Type B pancreatic cell (in vitro differentiated cells): ENCODE measurements around the gene FAM9A. TPM values are rescaled to one million over a fixed set of nuclear protein-coding genes. Genes with fewer than 3 reads are reported as not detected.
"Not testable (repeated sequence)": the region's sequence is repeated elsewhere in the genome, so short reads cannot be mapped to it uniquely, and the experiment has no call there.

Source experiments
- DNase-seq: peaks from one replicate; pipeline ENCODE4 v3.0.0; 2021; ENCODE audit warnings: mixed read lengths; ENCODE audit not compliant: unreplicated experiment; ENCODE audit errors: extremely low spot score
- H3K27ac Mint-ChIP-seq: 2 replicates; pipeline ENCODE4 v1.8.0; 2021; ENCODE audit warnings: mild to moderate bottlenecking, mixed read lengths
- H3K27me3 Mint-ChIP-seq: 2 replicates; pipeline ENCODE4 v1.8.0; 2021; ENCODE audit warnings: mixed read lengths
- H3K36me3 Mint-ChIP-seq: 2 replicates; pipeline ENCODE4 v1.8.0; 2021; ENCODE audit warnings: mixed read lengths
- H3K4me1 Mint-ChIP-seq: one replicate; pipeline ENCODE4 v1.8.0; 2021; ENCODE audit warnings: mixed read lengths; ENCODE audit not compliant: unreplicated experiment
- H3K4me3 Mint-ChIP-seq: 2 replicates; pipeline ENCODE4 v1.8.0; 2021; ENCODE audit warnings: mild to moderate bottlenecking, mixed read lengths
- H3K9me3 Mint-ChIP-seq: 2 replicates; pipeline ENCODE4 v1.8.0; 2021; ENCODE audit warnings: mixed read lengths
- total RNA-seq: library from RNA; stranded (reverse); gene quantifications from 2 replicates; pipeline ENCODE4 v1.2.1, GENCODE V29; 2021; ENCODE audit warnings: low replicate concordance
- TF ChIP-seq, protein P1 (sequence below): fragments of 200-600 bp; sonication (generic); conservative IDR thresholded peaks from 2 replicates; pipeline ENCODE4 v1.5.0; 2021; ENCODE audit warnings: antibody characterized with exemption, mild to moderate bottlenecking

The FAM9A gene
- total RNA-seq, 1 donor from 2014 or later, result not detected

DNA sequence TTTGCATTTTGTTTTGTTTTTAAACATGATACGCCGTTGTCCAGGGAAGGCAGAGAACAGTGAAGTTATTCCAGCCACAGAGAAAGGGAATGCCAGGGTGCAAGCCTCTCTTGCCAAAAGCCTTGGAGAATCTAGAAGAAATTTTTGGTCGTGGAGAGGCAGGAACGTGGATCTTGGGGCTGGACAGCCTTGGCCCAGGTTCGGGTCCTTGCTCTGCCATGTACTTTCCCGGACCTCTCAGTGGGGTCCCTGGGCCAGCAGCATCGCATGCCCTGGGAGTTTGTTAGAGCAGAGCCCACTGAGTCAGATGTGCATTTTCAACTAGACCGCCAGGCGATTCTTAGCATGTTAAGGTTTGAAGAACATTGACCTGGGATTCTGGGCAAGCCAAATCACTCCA, 18.6 kb downstream of the FAM9A start:
- Mint-ChIP-seq H3K4me3 (no peak overlapping the region), H3K36me3 (no peaks in the 10 kb centered on the region), H3K9me3 (no peaks in the 10 kb centered on the region), H3K27me3 (peaks cover 5% of the 10 kb centered on the region), H3K27ac (no peak overlapping the region), H3K4me1 (no peaks in the 10 kb centered on the region)
- TF ChIP-seq, protein P1, sequence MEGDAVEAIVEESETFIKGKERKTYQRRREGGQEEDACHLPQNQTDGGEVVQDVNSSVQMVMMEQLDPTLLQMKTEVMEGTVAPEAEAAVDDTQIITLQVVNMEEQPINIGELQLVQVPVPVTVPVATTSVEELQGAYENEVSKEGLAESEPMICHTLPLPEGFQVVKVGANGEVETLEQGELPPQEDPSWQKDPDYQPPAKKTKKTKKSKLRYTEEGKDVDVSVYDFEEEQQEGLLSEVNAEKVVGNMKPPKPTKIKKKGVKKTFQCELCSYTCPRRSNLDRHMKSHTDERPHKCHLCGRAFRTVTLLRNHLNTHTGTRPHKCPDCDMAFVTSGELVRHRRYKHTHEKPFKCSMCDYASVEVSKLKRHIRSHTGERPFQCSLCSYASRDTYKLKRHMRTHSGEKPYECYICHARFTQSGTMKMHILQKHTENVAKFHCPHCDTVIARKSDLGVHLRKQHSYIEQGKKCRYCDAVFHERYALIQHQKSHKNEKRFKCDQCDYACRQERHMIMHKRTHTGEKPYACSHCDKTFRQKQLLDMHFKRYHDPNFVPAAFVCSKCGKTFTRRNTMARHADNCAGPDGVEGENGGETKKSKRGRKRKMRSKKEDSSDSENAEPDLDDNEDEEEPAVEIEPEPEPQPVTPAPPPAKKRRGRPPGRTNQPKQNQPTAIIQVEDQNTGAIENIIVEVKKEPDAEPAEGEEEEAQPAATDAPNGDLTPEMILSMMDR, result no peak
- no peak for DNase-seq

GRCh38 chrX:8781921-8782320, 19.3 kb downstream of the FAM9A start:
- H3K9me3 Mint-ChIP-seq, H3K36me3 Mint-ChIP-seq, DNase-seq, H3K27ac Mint-ChIP-seq, H3K4me3 Mint-ChIP-seq, H3K4me1 Mint-ChIP-seq: not testable (repeated sequence)
- H3K27me3 Mint-ChIP-seq, result peaks cover 12% of the 10 kb centered on the region

DNA sequence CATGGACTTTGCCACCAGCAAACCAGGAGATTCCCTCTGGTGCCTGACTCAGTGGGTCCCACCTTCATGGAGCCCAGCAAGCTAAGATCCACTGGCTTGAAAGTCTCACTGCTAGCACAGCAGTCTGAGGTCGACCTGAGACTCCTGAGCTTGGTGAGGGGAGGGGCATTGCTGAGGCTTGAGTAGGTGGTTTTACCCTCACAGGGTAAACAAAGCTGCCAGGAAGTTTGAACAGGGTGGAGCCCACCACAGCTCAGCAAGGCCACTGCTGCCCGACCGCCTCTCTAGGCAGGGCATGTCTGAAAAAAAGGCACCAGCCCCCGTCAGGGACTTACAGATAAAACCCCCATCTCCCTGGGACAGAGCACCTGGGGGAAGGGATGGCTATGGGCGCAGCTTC, 28.1 kb downstream of the FAM9A start:
- no peaks in the 10 kb centered on the region for H3K4me1 Mint-ChIP-seq
- peaks cover 23% of the 10 kb centered on the region for H3K27me3 Mint-ChIP-seq
- H3K9me3 Mint-ChIP-seq, result no peaks in the 10 kb centered on the region
- TF ChIP-seq, protein P1, result no peak
- no peaks in the 10 kb centered on the region for H3K36me3 Mint-ChIP-seq
- no peak overlapping the region for H3K27ac Mint-ChIP-seq
- no peak overlapping the region for H3K4me3 Mint-ChIP-seq
- no peak for DNase-seq

DNA sequence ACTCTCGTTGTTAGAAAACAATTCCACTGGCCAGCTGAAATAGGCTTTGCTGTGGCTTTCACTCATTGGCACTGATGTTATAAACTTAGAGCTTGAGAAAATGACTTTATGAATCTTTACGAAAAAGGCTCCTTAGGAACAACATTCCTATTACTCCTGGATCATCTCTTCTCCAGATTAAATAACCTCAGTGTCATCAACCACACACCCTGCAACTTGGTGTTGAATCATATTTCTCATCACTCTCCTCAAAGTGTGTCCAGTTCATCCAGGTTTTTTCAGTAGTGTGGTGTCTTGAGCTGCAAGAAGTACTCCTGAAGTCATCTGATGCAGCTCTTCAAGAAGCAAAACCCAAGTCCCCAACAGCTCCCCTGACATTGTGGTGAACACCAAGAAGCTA, 41.2 kb downstream of the FAM9A start:
- Mint-ChIP-seq H3K27ac (no peak overlapping the region), H3K4me3 (no peak overlapping the region), H3K9me3 (peaks cover 4% of the 10 kb centered on the region), H3K27me3 (peaks cover 22% of the 10 kb centered on the region), H3K4me1 (no peaks in the 10 kb centered on the region), H3K36me3 (no peaks in the 10 kb centered on the region)
- TF ChIP-seq, protein P1, result no peak
- DNase-seq, result no peak

DNA sequence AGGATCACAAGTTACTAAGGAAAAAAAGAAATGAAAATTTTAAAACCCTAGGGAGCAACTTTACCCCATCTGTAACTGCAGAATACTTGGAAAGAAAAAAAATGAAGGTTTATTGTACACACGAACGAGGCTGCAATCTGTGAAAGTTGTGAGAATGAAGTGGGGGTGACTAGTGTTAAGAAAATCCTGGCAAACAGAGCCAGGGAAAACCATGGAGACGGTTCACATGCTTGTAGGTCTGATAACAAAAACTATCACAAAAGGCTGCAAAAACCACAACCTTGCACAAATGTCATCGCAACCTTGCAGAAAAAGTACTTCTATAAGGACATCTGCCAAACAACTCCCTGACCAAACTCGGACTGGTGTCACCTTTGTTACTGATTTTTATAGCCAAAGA, 42.5 kb downstream of the FAM9A start:
- H3K27me3 Mint-ChIP-seq, result peaks cover 20% of the 10 kb centered on the region
- H3K9me3 Mint-ChIP-seq, H3K27ac Mint-ChIP-seq, H3K36me3 Mint-ChIP-seq, H3K4me3 Mint-ChIP-seq, H3K4me1 Mint-ChIP-seq, DNase-seq: not testable (repeated sequence)

- not testable (repeated sequence) for H3K4me3 Mint-ChIP-seq, H3K4me1 Mint-ChIP-seq, H3K27ac Mint-ChIP-seq, H3K9me3 Mint-ChIP-seq, DNase-seq, H3K36me3 Mint-ChIP-seq
- peaks cover 25% of the 10 kb centered on the region for H3K27me3 Mint-ChIP-seq
Observed at GRCh38 chrX:8757609-8758389, 43.4 kb downstream of the FAM9A start.

- H3K9me3 Mint-ChIP-seq, result peaks cover 4% of the 10 kb centered on the region
- H3K36me3 Mint-ChIP-seq, result no peaks in the 10 kb centered on the region
- H3K4me1 Mint-ChIP-seq, result no peaks in the 10 kb centered on the region
- H3K27me3 Mint-ChIP-seq, result peaks cover 29% of the 10 kb centered on the region
- no peak overlapping the region for H3K4me3 Mint-ChIP-seq
- no peak for DNase-seq
- TF ChIP-seq, protein P1, result no peak
- H3K27ac Mint-ChIP-seq, result no peak overlapping the region
Observed at GRCh38 chrX:8755813-8756212, 45.4 kb downstream of the FAM9A start.
